Neutrophil (primary cell): ENCODE results near the gene NAALADL2.
"Not testable (repeated sequence)": the region's sequence is repeated elsewhere in the genome, so short reads cannot be mapped to it uniquely, and the experiment has no call there.

Experiments used
- H3K27ac ChIP-seq: fragments of 200-600 bp; sonication (generic); 2 replicates; pipeline ENCODE4 v1.5.1; 2016; ENCODE audit warnings: mild to moderate bottlenecking, moderate library complexity
- H3K27me3 ChIP-seq: fragments of 200-600 bp; sonication (generic); 2 replicates; pipeline ENCODE4 v1.6.0; 2016; ENCODE audit warnings: mild to moderate bottlenecking
- H3K36me3 ChIP-seq: fragments of 200-600 bp; sonication (generic); 2 replicates; pipeline ENCODE4 v1.5.1; 2017
- H3K4me1 ChIP-seq, 2 experiments: fragments of 200-600 bp in 1 of 2; sonication (generic) in 1 of 2; 1 replicate in 1 of 2; 2 replicates in 1 of 2; pipeline versions ENCODE4 v1.5.1 to v1.6.1; 2013 to 2016; ENCODE audit warnings: low read depth in 1 of 2, low read length in 1 of 2, mild to moderate bottlenecking in 1 of 2, moderate library complexity in 1 of 2; ENCODE audit not compliant: control insufficient read depth in 1 of 2, insufficient read depth in 1 of 2
- H3K4me3 ChIP-seq, 2 experiments: fragments of 200-600 bp in 1 of 2; sonication (generic) in 1 of 2; 1 replicate in 1 of 2; 2 replicates in 1 of 2; pipeline ENCODE4 v1.5.1; 2013 to 2016; ENCODE audit warnings: low read depth in 1 of 2, low read length in 1 of 2, mild to moderate bottlenecking in 1 of 2, moderate library complexity in 1 of 2
- H3K9me3 ChIP-seq: fragments of 200-600 bp; sonication (generic); 2 replicates; pipeline ENCODE4 v1.5.1; 2016
- TF ChIP-seq, protein P1 (sequence below): fragments of 200-600 bp; sonication (generic); IDR thresholded peaks from 2 replicates; pipeline ENCODE4 v1.5.1; 2016; ENCODE audit warnings: antibody characterized with exemption

The NAALADL2 gene

DNA sequence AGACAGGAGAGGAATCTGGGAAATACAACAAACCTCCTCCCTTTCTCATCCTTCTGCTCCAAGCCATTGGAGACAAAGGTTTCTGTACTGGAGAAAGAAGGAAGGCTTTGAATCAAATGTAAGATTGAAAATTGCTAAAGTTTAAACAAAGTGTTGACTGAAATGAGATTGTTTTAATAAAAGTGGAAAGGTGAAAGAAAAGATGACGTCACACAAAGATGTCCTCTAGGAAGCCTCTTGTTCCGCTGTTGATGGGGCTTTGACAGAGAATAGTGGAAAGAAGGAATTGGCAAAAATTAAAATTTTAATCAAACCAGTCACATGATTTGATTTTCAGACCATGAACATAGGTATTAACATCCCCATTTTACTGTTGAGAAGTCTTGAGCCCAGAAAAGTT lies 967.6 kb downstream of the NAALADL2 start:
- H3K27me3 ChIP-seq = no peaks in the 10 kb centered on the region
- no peaks in the 10 kb centered on the region for H3K9me3 ChIP-seq
- H3K4me1 ChIP-seq = no peaks in the 10 kb centered on the region
- TF ChIP-seq, protein P1, sequence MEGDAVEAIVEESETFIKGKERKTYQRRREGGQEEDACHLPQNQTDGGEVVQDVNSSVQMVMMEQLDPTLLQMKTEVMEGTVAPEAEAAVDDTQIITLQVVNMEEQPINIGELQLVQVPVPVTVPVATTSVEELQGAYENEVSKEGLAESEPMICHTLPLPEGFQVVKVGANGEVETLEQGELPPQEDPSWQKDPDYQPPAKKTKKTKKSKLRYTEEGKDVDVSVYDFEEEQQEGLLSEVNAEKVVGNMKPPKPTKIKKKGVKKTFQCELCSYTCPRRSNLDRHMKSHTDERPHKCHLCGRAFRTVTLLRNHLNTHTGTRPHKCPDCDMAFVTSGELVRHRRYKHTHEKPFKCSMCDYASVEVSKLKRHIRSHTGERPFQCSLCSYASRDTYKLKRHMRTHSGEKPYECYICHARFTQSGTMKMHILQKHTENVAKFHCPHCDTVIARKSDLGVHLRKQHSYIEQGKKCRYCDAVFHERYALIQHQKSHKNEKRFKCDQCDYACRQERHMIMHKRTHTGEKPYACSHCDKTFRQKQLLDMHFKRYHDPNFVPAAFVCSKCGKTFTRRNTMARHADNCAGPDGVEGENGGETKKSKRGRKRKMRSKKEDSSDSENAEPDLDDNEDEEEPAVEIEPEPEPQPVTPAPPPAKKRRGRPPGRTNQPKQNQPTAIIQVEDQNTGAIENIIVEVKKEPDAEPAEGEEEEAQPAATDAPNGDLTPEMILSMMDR = no peak
- H3K4me3 ChIP-seq = no peak overlapping the region
- H3K36me3 ChIP-seq = no peaks in the 10 kb centered on the region
- H3K27ac ChIP-seq = no peak overlapping the region

DNA sequence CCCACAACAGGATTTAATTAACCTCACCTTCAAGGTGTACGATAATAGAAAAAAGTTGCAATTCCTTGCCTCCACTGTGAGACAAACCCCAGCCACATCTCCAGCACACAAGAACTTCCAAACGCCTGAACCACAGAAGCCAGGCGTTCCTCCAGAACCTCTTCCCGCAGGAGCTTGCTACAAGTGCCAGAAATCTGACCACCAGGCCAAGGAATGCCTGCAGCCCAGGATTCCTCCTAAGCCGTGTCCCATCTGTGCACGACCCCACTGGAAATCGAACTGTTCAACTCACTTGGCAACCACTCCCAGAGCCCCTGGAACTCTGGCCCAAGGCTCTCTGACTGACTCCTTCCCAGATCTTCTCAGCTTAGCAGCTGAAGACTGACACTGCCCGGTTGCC lies 970.7 kb downstream of the NAALADL2 start:
- H3K4me3 ChIP-seq = not testable (repeated sequence)

DNA sequence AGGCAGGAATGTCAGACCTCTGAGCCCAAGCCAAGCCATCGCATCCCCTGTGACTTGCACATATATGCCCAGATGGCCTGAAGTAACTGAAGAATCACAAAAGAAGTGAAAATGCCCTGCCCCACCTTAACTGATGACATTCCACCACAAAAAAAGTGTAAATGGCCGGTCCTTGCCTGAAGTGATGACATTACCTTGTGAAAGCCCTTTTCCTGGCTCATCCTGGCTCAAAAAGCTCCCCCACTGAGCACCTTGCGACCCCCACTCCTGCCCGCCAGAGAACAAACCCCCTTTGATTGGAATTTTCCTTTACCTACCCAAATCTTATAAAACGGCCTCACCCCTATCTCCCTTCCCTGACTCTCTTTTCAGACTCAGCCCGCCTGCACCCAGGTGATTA lies 976.6 kb downstream of the NAALADL2 start:
- not testable (repeated sequence) for H3K4me1 ChIP-seq, H3K36me3 ChIP-seq, H3K9me3 ChIP-seq, H3K4me3 ChIP-seq, H3K27me3 ChIP-seq, H3K27ac ChIP-seq

More for the DNA sequence above, 970.7 kb downstream of the NAALADL2 start:
- not testable (repeated sequence) for H3K4me1 ChIP-seq, H3K9me3 ChIP-seq, H3K36me3 ChIP-seq, H3K27ac ChIP-seq, H3K27me3 ChIP-seq

DNA sequence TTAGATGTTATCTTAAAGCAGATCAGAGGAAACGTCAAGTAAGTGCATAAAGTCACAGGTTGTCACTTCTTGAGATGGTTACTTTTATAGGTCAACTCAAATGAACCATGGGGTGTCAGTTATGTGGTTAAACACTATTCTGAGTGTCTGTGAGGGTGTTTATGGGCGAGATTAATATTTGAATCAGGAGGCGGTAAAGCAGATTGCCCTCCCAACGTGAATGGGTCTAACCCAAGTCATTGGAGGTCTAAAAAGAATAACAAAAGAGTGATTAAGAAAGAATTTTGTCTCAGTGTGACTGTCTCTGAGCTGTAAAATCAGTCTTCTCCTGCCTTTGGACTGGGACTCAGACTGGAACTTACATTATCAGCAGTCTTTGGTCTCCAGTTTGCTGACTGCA lies 977.5 kb downstream of the NAALADL2 start:
- Histone ChIP-seq H3K27ac (no peak overlapping the region), H3K4me3 (no peak overlapping the region), H3K36me3 (no peaks in the 10 kb centered on the region), H3K9me3 (no peaks in the 10 kb centered on the region), H3K4me1 (no peaks in the 10 kb centered on the region), H3K27me3 (no peaks in the 10 kb centered on the region)
- TF ChIP-seq, protein P1 = no peak

DNA sequence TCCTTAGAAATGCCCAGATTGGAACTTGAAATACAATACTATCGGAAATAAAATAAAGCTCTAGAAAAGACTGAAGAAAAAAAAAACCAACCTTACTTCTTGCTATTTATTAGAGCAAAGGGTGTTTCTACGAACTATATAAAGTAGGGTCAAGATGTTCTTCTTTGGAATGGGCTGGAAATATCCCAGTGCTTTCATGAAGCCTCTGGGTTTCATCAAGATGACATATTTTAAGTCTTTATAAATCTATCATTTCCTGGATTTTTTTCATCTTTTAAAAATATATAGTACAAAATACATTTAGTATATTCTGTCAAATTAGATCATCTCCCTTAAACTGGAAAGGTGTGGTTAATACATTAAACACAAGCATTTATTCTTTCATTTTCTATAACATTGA lies 978.8 kb downstream of the NAALADL2 start:
- no peaks in the 10 kb centered on the region for H3K36me3 ChIP-seq
- TF ChIP-seq, protein P1 = no peak
- H3K27ac ChIP-seq = no peak overlapping the region
- H3K9me3 ChIP-seq = no peaks in the 10 kb centered on the region
- no peaks in the 10 kb centered on the region for H3K27me3 ChIP-seq
- no peaks in the 10 kb centered on the region for H3K4me1 ChIP-seq
- no peak overlapping the region for H3K4me3 ChIP-seq

DNA sequence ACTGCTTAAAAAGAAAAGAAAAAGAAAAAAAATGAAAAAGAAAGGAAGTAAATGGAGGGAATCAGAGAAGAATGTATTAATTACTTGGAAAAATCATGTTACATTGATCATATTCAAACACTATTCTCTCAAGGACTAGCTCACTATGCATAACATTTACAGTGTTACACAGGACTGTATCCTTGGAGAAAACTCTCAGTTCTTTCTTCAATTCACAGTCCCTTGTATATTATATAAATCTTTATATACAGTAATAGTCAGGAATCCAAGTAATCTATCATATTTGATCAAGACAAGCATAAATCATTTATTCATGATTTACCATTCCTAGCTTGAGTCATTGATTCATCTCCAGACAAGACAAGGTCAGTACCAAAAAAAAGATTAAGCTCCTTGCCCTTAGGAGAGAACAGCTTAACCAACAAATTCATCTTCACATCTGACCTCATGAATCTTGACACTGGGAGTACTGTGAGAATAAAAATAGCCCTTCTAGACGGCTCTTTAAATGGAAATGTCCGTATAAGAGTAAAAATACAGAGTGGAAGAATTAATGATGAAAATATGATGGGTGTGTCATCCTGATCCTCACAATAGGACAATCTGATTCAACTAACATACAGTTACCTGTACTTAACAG lies 980.4 kb downstream of the NAALADL2 start:
- no peaks in the 10 kb centered on the region for H3K4me1 ChIP-seq
- H3K27ac ChIP-seq = no peak overlapping the region
- no peaks in the 10 kb centered on the region for H3K9me3 ChIP-seq
- TF ChIP-seq, protein P1 = no peak
- no peak overlapping the region for H3K4me3 ChIP-seq
- no peaks in the 10 kb centered on the region for H3K27me3 ChIP-seq
- H3K36me3 ChIP-seq = no peaks in the 10 kb centered on the region

DNA sequence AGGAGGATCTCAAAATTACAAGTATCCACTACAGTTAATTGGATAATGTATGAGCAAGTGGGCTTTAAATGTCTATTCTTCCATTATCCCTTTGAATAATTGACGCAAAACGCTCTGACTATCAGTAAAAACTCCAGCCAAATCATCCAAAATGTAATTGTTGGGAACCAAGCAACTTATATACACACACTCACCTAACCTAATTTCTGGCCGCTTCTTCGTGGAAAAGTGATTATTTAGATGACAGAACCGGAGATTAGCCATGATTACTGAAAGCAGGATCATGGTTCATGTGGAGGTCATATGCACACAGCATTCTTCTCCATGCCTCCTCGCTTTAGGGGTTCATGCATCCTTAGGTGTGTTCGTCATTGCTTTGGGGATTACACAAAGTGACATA lies 992.4 kb downstream of the NAALADL2 start:
- no peaks in the 10 kb centered on the region for H3K4me1 ChIP-seq
- H3K27ac ChIP-seq = no peak overlapping the region
- H3K4me3 ChIP-seq = no peak overlapping the region
- TF ChIP-seq, protein P1 = no peak
- no peaks in the 10 kb centered on the region for H3K9me3 ChIP-seq
- H3K36me3 ChIP-seq = no peaks in the 10 kb centered on the region
- no peaks in the 10 kb centered on the region for H3K27me3 ChIP-seq
